GM10266 (cell line): Measurements from ENCODE around the gene EXOC4.

Experiments used
- DNase-seq: peaks from one replicate; pipeline ENCODE4 v3.0.0; 2012; ENCODE audit errors: extremely low spot score
- TF ChIP-seq, protein P1 (sequence below): IDR thresholded peaks from 2 replicates; pipeline ENCODE4 v1.5.1; 2012; ENCODE audit warnings: mild to moderate bottlenecking, low read depth; ENCODE audit not compliant: control insufficient read depth, insufficient read depth; ENCODE audit errors: missing control alignments

EXOC4 gene

GRCh38 chr7:133590795-133591194 is 337.9 kb downstream of the EXOC4 start:
- TF ChIP-seq, protein P1, sequence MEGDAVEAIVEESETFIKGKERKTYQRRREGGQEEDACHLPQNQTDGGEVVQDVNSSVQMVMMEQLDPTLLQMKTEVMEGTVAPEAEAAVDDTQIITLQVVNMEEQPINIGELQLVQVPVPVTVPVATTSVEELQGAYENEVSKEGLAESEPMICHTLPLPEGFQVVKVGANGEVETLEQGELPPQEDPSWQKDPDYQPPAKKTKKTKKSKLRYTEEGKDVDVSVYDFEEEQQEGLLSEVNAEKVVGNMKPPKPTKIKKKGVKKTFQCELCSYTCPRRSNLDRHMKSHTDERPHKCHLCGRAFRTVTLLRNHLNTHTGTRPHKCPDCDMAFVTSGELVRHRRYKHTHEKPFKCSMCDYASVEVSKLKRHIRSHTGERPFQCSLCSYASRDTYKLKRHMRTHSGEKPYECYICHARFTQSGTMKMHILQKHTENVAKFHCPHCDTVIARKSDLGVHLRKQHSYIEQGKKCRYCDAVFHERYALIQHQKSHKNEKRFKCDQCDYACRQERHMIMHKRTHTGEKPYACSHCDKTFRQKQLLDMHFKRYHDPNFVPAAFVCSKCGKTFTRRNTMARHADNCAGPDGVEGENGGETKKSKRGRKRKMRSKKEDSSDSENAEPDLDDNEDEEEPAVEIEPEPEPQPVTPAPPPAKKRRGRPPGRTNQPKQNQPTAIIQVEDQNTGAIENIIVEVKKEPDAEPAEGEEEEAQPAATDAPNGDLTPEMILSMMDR: no peak
- DNase-seq: no peak

DNA sequence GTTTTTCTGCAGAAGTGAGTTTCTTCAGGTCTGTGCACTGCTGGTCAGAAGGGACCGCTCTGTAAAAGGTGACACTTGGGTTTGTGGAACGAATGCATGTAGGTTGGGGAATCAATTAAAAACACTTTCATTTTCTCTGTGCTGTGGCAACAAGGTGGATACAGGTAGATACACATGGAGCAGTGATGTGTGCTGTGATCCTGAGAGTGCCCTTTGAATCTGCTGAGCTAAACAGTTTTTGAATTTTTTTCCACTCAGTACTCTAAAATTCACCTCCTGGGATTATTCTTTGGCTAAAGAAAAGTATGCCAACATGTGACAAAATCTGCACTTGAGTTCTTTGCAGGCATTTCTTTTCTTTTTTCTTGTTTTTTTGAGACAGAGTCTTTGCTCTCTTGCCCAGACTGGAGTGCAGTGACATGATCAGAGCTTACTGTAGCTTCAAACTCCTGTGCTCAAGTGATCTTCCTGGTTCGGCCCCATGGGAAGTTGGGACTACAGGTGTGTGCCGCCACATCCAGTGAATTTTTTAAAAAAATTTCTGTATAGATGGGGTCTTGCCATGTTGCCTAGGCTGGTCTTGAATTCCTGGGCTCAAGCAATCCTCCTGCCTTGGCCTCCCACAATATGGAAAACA is 338.9 kb downstream of the EXOC4 start:
- DNase-seq: no peak
- TF ChIP-seq, protein P1: no peak

DNA sequence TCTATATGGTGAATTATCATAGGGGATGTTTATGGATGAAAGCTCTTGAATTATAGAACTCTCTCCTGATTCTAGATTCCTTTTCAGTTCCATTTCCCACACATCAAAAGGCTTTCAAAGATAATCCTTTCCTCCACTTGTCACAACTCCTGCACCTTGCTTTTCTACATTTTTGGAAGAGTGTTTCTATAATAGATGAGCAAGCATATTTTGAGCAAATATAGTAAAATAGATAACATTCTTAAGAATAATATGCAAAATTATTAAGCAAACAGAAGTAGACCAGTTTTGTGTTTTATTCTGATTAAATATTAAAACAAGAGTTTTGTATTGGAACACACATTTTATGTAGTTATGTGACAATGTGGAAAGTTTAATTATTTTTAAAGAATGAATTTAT is 340.7 kb downstream of the EXOC4 start:
- TF ChIP-seq, protein P1: no peak
- DNase-seq: no peak

DNA sequence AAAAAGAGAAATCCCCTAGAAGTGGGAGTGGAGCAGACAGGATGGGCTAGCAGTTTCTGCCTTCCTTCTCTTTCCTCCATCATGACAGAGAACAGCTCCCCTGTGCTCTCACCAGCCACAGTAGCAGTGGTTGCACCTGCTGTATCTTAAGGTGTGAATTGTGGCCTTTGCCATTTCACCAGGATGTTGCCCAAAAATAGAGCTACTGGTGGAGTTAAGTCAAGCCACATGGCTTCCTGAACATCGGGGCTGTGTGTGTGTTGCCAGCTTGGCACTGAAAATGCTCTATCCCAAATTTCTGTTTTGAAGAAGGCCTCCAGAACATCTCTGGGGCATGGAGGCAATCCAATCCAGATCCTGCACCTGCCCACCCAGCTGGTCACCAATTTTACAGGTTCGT is 348.7 kb downstream of the EXOC4 start:
- no peak for DNase-seq
- TF ChIP-seq, protein P1: no peak

GRCh38 chr7:133602291-133602690 is 349.4 kb downstream of the EXOC4 start:
- no peak for DNase-seq
- TF ChIP-seq, protein P1: no peak

- DNase-seq: no peak
- TF ChIP-seq, protein P1: no peak
These were observed 354.1 kb downstream of the EXOC4 start for GRCh38 chr7:133606991-133607390.

DNA sequence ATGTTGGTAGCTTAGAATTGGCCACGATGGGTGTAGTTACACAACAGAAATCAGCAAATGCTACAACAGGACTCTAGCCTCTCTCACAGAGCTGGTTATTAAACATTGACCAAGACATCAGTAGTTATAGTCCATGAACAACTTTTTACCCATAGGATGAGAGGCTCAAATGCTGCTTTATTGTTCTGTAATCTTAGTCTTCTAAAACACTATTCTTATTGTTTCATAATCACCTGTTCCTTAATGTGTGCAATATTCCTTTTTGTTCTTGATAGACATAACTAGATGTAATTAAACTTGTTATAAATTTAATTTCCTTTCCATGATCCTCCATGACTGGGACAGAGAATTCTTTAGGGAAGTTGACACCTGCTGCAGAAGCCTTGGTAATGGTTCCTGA is 356.9 kb downstream of the EXOC4 start:
- no peak for DNase-seq
- TF ChIP-seq, protein P1: no peak
